Mucosa of gallbladder (tissue), 1 donor: ENCODE results near the gene HARS1. TPM values are rescaled to one million over a fixed set of nuclear protein-coding genes. Genes with fewer than 3 reads are reported as not detected.
"Not testable (repeated sequence)": the region's sequence is repeated elsewhere in the genome, so short reads cannot be mapped to it uniquely, and the experiment has no call there.

Experiments used
- DNase-seq: peaks from one replicate; pipeline ENCODE4 v3.0.0-alpha.2; 2020; ENCODE audit warnings: low spot score
- total RNA-seq: library from RNA; stranded (reverse); gene quantifications from one replicate; pipeline ENCODE4 v1.2.1, GENCODE V29; 2021
- donor health status: DM: no; HTN: no; CAD: no.

Gene HARS1, protein sequence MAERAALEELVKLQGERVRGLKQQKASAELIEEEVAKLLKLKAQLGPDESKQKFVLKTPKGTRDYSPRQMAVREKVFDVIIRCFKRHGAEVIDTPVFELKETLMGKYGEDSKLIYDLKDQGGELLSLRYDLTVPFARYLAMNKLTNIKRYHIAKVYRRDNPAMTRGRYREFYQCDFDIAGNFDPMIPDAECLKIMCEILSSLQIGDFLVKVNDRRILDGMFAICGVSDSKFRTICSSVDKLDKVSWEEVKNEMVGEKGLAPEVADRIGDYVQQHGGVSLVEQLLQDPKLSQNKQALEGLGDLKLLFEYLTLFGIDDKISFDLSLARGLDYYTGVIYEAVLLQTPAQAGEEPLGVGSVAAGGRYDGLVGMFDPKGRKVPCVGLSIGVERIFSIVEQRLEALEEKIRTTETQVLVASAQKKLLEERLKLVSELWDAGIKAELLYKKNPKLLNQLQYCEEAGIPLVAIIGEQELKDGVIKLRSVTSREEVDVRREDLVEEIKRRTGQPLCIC
- total RNA-seq: 45.5 TPM

DNA sequence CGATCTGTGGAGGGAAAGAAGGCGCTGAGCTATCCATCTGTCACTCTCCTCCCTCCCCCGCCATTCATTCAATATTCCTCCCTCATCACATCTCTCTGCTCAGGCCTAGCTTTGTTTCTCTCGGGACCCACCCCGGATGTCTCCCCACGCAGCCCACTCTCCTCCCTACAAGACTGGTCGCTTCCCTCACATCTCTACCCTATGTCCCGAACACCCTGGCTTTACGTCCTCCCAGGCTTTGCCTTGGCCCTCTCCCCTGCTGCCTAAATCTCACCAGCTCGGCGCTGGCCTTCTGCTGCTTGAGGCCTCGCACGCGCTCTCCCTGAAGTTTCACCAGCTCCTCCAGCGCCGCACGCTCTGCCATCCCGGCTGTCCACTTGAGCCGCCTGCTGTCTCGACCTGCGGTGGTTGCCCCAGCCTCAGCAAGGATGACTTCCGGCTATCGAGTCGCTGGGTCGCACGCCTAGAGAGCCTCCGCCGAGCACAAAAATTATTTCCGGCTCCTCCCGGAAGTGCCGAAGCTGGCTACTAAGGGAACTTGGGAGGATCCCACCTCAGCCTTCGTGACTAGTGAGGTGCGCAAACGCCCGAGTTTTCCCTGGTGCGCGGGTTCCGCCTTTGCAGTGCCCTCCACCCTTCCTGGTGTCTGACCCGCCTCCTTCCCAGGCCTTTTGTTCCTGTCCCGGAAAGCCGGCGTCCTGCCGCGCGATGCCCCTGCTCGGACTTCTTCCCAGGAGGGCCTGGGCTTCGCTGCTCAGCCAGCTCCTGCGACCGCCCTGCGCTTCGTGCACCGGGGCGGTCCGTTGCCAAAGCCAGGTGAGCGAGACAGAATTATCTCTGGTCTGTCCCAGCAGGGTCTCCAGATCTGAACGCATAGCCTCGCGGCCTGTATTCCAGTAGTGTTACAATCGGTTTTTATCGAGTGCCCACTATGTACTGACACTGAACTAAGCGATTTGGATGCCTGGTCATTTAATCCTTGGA is at the start of gene HARS1, which contains the start of gene HARS2:
Gene HARS1 (minus strand): TSS at position 430 of the 984 bp plus-strand sequence. CDS start 66 bp downstream, at position 364.
Gene HARS2 (plus strand): TSS at position 515 of the 984 bp plus-strand sequence. CDS start 194 bp downstream, at position 709.
- peak; percentile 91 for DNase-seq

DNA sequence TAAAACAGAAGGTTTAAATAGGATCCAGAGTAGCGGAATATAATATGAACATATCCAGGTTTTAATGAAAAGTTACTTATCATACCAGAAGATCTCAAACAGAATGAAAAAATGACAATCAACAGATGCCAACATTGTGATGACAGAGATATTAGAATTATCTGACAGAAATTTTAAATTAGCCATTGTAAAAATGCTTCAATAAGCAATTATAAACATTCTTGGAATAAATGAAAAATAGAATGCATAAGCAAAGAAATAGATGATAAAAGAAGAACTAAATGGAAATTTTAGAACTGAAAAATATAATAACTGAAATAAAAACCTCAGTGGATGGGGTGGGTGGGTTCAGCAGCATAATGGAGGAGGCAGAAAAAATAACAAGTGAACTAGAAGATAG is 46.3 kb upstream of the HARS1 start:
- DNase-seq: no peak

DNA sequence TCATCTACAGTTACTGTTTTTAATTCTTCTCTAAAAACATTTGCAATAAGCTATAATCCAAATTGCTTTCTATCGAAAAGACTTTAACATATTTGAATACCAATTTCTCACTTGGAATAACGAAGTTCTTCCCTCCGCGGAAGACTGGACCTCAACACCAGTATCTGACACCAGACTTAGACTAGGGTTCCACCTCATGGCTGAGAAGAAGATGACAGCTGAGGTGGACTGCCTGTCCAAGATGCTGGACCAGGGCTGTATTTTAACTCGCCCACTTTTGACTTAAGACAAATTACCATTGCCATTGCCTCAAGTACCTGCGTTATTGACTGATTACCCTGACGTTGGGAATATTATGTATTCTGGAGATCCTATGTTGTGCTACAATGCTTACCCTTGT is 43.2 kb upstream of the HARS1 start:
- DNase-seq: no peak

DNA sequence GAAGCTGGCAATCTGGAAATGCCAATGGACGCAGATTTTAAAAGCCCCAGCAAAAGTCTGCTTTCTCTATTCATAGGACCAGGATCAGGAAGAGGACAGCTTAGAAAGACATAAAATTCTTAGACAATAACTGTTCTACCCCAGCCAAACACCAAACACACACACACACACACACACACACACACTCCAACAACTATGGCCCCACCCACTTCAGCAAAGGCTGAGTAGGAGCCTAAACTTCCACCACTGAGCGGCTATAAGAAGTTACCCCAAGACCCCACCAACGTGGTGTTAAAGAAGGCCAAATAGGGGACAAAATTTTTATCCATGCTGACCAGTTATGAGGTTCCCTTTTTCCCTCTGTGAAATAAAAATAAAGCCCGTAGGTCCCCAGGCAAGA is 41.9 kb upstream of the HARS1 start:
- no peak for DNase-seq

DNA sequence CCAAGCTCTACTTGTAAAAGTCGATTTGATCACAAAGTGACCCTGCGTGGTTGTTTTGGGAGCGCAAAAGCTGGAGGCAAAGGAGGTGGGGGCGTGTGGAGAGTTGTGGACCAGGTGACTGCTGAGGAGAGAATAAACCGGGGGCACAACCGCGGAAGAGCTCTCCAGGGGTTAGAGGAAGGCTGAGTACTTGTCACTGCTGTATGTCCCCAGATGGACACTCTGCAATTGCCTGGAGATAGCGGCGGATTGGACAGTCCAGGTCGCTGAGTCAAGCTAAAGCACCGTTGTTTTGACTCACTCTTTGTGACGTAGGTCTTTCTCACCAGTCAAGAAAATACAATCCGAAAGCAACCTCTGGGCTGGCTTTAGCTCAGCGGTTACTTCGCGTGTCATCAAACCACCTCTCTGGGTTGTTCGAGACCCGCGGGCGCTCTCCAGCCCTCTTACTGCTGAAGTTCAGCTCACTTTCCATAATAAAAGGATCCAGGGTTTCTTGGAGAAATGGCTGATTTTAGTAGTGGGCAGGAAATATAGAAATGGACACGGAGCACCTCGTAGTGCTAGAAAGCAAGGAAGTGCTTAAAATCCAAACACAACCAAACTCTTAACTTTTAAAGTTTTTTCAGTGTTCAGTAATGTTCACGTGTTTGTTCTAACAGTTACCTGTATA is 34.8 kb upstream of the HARS1 start:
- DNase-seq: peak; percentile 67

DNA sequence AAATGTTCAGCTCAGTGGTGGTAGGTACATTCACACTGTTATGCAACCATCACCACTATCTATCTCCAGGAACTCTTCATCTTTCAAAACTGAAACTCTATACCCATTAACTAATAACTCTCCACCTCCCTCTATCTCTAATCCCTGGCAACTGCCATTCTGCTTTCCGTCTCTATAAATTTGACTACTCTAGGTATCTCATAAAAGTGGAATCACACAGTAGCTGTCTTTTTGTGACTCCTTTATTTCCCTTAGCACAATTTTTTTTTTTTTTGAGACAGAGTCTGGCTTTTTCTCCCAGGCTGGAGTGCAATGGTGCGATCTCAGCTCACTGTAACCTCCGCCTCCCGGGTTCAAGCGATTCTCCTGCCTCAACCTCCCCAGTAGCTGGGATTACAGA is 30.2 kb upstream of the HARS1 start:
- DNase-seq: not testable (repeated sequence)

DNA sequence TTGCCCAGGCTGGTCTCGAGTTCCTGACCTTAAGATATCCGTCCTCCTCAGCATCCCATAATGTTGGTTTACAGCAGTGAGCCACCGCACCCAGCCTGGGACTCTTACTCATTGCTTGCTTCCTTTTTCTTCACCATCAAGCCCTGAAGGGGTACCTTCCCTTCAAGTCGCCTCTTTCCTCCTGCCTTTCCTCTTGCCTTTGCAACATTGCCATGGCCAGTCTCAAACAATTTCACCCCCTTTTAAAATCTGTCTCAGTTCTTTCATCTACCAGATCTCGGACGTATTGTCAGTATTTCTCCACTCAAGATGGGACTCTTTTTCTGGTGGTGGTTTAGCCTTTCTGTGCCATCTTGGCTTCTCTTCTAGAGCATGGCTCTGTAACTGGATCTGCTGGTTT is 29.6 kb upstream of the HARS1 start:
- not testable (repeated sequence) for DNase-seq

DNA sequence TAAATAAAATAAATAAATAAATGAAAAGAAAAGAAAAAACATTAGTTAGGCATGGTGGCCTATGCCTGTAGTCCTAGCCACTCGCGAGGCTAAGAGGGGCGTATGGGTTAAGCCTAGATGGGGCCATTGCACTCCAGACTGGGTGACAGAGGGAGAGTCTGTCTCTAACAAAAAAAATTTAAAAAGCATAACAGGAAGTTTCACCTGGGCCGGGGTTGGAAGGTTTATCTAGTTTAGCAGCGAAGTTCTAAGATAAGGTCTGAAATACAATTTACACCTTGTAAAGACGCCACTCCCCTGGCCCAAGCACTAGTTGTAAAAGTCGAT is 27.1 kb upstream of the HARS1 start:
- no peak for DNase-seq

DNA sequence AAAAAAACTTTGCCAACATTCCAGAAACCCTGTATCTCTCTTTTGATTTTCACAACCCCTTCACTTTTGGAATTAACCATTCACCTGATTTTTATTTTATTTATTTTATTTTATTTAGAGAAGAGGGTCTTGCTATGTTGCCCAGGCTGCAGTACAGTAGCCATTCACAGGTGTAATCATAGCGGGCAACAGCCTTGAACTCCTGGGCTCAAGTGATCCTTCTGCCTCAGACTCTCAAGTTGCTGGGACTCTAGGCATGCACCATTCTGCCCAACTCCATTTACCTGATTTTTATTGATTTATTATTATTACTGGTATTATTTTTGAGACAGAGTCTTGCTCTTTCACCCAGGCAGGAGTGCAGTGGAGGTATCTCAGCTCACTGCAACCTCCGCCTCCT is 25.1 kb upstream of the HARS1 start:
- not testable (repeated sequence) for DNase-seq

DNA sequence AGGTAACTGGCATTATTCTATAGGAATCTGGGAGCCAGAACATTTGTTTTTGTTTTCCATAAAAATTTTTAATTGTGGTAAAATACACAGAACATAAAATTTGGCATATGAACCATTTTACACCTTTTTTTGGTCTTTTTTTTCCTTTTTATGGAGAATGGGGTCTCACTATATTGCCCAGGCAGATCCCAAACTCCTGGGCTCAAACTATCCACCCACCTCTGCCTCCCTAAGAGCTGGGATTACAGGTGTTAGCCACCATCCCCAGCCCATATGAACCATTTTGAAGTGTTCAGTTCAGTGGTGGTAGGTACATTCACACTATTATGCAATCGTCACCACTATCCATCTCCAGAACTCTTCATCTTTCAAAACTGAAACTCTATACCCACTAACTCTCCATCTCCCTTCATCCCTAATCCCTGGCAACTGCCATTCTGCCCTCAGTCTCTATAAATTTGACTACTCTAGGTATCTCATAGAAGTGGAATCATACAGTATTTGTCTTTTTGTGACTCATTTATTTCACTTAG is 22.5 kb upstream of the HARS1 start:
- DNase-seq: no peak

DNA sequence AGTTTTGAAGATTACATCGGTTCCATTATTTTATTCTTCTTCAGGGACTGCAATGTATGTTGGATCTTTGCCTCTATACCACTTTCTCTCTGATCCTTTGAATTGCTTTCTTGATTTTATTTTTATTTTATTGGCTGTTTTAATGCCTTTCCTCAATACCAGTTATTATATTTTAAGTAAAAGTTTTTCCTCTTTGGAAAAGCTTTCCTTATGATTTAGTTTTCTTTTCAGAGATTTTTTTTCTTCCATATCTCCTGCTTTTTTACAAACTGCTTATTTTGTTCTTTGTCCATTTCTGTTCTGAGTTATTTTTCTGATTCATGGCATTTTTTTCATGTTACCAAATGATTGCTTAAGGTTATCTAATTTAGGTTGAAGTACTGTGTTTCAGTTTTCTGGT is 20.6 kb upstream of the HARS1 start:
- no peak for DNase-seq

DNA sequence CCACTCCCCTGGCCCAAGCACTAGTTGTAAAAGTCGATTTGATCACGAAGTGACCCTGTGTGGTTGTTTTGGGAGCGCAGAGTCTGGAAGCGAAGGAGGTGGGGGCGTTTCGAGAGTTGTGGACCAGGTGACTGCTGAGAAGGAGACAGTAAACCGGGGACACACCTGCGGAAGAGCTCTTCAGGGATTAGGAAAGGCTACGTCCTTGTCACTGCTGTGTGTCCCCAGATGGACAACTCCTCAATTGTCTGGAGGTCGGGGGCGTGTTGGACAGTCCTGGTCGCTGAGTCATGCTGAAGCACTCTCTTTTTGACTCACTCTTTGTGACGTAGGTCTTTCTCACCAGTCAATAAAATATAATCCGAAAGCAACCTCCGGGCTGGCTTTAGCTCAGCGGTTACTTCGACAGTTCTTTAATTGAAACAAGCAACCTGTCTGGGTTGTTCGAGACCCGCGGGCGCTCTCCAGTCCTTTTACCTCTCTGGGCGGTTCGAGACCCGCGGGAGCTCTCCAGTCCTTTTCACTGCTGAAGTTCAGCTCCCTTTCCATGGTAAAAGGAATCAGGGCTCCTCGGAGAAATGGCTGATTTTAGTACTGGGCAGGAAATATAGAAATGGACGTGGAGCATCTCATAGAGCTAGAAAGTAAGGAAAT is 19.9 kb upstream of the HARS1 start:
- DNase-seq: peak; percentile 94

DNA sequence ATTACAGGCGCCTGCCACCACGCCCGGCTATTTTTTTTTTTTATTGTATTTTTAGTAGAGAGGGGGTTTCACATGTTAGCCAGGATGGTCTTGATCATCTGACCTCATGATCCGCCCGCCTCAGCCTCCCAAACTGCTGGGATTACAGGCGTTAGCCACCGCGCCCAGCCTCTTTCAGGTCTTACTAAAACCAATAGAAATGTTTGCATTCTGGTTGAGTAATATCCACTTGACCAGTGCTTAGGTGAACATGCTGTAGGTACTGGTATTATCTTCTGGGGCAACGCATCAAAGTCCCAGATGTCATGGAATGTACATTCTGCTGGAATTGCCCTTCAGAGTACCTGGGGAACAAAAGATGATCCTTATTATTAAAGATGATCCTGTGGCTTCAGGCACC is 17.6 kb upstream of the HARS1 start:
- not testable (repeated sequence) for DNase-seq

DNA sequence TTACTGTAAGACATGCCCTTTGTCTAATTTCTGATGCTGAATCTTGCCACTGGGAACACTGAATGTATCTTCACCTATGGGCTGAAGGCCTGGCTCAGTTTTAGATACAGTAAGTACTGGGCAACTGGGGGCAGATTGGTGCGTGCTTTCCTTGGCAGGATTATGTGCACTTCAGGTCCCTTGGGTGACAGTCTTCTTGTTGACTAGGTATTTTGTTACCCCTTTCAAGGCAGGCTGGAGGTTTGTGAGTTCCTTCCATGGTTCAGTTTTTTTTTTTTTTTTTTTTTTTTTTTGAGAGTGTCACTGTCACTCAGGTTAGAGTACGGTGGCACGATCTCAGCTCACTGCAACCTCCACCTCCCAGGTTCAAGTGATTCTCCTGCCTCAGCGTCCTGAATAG is 16.6 kb upstream of the HARS1 start:
- DNase-seq: no peak

DNA sequence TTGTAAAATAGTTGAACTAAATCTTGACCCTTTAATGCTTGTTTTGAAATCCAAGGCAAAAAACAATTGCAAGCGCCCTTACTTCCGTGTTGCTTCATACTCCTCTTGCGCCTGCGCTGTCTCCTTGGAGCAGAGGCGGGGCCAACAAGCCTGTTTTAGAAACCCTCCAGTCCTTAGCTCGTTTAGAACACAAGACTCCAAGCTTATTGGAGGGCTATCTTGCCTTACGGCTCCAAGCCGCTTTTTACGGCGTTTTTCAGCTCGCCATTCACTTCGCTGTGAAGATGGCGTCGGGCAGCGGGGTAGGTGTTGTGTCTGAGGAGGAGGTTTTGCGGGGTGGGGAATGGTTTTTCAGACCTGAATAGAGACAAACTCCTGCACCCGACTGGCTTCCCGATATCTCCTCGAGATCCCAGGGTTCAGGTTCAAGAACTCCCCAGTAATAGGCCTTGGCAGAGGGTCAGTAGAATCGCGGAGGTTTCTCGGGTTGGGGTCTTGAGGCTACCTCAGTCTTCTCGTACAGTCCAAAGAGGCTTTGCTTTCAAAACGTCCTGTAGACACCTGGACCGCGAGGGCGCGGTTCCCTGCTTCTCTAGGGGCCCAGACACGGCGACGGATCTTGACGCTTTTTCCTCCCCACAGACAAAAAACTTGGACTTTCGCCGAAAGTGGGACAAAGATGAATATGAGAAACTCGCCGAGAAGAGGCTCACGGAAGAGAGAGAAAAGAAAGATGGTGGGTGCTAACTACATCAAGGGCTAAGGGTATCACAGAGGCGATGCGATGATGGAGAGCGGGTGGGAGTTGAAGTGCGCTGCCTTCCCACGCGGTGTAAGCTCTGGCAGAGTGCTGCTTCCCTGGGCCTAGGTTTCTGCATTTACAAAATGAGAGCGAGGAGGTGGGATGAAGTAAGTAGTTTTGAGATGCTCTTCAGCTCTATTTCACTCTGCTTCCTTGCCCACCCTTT is 9.3 kb upstream of the HARS1 start, which contains the start of gene ZMAT2:
Gene ZMAT2 (plus strand): TSS at position 271 of the 968 bp plus-strand sequence. CDS start 14 bp downstream, at position 285.
- DNase-seq: peak; percentile 98

DNA sequence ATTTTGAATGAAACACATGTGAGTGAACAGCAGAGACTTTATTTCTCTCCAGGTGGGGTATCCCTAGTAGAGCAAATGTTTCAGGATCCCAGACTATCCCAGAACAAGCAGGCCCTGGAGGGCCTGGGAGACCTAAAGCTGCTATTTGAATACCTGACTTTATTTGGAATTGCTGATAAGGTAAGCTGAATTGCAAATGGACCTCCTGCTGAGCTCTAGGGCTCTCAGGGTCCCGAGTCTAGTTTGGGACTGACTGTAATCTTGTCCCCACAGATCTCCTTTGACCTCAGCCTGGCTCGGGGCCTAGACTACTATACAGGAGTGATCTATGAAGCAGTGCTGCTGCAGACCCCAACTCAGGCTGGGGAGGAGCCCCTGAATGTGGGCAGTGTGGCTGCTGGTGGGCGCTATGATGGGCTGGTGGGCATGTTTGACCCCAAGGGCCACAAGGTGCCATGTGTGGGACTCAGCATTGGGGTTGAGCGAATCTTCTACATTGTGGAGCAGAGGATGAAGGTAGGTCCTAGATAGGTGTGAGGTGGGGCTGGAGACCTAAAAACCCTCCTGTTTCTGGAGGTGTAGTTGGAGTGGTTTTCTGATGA is 5.8 kb upstream of the HARS1 start:
- no peak for DNase-seq

DNA sequence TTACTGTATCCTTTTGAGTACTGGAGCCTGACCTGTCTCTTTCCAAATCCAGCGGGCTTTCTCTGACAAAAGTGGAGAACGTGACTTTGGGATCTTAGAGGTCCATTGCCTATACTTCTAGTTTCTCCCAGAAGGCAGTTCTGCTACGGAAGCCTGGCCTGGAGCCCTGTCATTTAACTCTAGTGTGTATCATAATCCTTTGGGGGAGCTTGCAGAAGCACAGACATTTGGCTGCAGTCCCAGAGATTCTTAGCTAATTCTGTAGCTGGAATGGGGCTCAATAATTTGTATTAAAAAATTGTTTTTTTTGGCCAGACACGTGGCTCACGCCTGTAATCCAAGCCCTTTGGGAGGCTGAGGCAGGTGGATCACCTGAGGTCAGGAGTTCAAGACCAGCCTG is 3.1 kb upstream of the HARS1 start:
- no peak for DNase-seq

DNA sequence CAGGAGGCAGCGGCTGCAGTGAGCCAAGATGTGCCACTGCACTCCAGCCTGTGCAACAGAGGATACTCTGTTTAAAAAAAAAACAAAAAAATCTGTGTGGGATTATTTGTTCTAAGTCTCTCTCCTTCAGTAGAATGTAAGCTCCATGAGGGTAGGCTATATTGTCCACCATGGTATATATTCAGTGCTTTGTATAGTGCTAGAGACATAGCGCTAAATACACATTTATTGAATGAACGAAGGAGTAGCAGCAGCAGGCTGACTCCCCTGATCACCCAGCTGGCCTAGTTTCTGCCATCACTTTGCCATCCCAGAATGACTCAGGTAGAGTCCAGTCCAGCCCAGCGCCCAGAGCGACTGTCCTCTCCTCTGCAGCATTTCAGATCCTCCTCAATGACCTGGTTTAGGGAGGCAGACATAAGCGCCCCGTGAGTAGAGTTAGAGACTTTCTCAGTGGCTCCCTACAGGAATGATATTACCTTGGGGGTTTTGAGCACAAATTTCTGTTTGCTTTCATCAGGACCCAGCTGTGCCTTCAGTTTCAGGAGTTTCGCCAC is 716 bp downstream of the HARS1 start:
- no peak for DNase-seq

DNA sequence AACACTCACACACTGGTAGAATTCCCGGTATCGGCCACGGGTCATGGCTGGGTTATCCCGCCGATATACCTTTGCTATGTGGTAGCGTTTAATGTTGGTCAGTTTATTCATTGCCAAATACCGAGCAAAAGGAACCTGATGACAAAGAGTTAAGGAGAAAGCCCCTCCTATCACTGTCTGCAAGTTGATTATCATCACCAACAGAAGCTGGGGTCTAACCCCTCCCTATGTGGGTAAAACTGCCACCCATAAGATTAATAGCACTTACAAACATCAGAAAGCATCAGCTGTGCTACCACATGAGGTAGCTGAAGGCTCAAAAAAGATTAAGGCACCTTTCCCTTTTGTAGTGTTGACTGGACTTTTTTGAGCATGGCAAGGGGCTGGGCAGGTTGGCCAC is 12.2 kb downstream of the HARS1 start:
- DNase-seq: no peak
